OCI-LY3 (cell line): ENCODE results near the gene CCM2L.

Experiments used
- H2AFZ ChIP-seq: fragments of 200-600, 300-600 bp; shearing (Covaris generic); 2 replicates; pipeline ENCODE4 v1.6.0; 2014; ENCODE audit warnings: antibody characterized with exemption, low read depth, low read length
- H3K27ac ChIP-seq: fragments of 200-600, 300-600 bp; sonication (generic); 2 replicates; pipeline ENCODE4 v1.5.1; 2014; ENCODE audit warnings: mild to moderate bottlenecking, low read length, moderate library complexity, mixed read lengths
- H3K27me3 ChIP-seq: fragments of 200-600, 300-600 bp; sonication (generic); 2 replicates; pipeline ENCODE4 v1.6.1; 2014; ENCODE audit warnings: low read depth, low read length, mixed read lengths
- H3K36me3 ChIP-seq: fragments of 200-600, 300-600 bp; sonication (generic); replicated peaks from 2 replicates; pipeline ENCODE3; 2014; ENCODE audit warnings: low read depth, low read length, mixed read lengths
- H3K4me1 ChIP-seq: fragments of 300-600, 200-600 bp; sonication (generic); 2 replicates; pipeline ENCODE4 v1.6.1; 2014; ENCODE audit warnings: low read length, mixed read lengths
- H3K4me2 ChIP-seq: fragments of 200-600, 300-600 bp; sonication (generic); 2 replicates; pipeline ENCODE4 v1.6.1; 2014; ENCODE audit warnings: low read length, mixed read lengths
- H3K4me3 ChIP-seq: fragments of 300-600, 200-600 bp; sonication (generic); 2 replicates; pipeline ENCODE4 v1.5.1; 2014; ENCODE audit warnings: antibody characterized with exemption, mild to moderate bottlenecking, low read length, moderate library complexity
- H3K79me2 ChIP-seq: fragments of 300-600, 200-600 bp; shearing (Covaris generic); 2 replicates; pipeline ENCODE4 v1.6.1; 2014; ENCODE audit warnings: mild to moderate bottlenecking, low read length, mixed read lengths
- H3K9ac ChIP-seq: fragments of 300-600, 200-600 bp; shearing (Covaris generic); 2 replicates; pipeline ENCODE4 v1.6.0; 2014; ENCODE audit warnings: mild to moderate bottlenecking, low read length, moderate library complexity
- H3K9me3 ChIP-seq: fragments of 200-600, 300-600 bp; shearing (Covaris generic); 2 replicates; pipeline ENCODE4 v1.6.1; 2014; ENCODE audit warnings: low read length, mixed read lengths; ENCODE audit not compliant: insufficient read depth
- H4K20me1 ChIP-seq: fragments of 200-600, 300-600 bp; sonication (generic); 2 replicates; pipeline ENCODE4 v1.6.1; 2016; ENCODE audit warnings: low read length, mixed read lengths; ENCODE audit not compliant: insufficient read depth
- EZH2phosphoT487 ChIP-seq: fragments of 200-600 bp; shearing (Covaris generic); IDR thresholded peaks from 2 replicates; pipeline ENCODE4 v1.6.1; 2018; ENCODE audit warnings: antibody characterized with exemption, mixed run types, low read depth
- TF ChIP-seq, protein P1 (sequence below): fragments of 200-600, 300-600 bp; sonication (generic); IDR thresholded peaks from 2 replicates; pipeline ENCODE4 v1.5.1; 2014; ENCODE audit warnings: antibody characterized with exemption, low read length, low read depth

The CCM2L gene

DNA sequence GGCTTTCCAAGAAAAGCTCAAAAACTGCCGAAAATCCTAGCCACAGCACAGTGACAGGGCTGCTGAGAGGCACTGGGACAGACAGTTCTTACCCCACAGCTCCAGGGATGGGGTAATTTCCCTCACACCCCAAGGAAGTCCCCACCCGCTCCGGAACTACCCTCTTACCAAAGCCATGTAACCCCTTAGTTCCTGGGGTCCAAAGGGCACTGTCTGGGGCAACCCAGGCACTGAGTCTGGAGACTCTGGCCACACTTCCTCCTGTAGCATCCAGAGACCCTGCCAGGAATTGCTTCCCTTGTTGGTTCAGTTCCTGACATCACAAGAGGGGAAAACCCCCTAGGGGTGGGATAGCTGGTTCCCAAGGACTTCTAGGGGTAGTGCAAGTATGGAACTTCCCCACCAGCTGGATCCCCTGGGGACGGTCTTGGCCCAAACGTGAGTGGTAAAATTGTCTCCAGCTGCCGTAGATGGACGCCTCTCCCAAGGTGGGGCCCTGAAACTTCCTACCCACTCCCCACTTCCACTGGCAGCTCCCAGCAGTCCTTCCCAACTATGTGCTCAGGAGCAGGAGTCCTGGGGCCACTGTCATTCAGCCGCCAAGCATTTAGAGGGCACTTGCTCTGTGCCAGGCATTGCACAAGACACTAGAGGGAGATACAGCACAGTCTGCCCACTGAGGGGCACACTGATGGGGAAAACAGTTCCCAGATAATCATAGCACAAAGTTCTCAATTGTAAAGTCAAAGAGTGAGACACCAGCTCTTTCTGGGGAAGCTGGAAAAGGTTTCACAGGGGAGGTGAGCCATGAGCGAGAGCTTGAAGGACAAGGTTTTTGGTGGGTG, 24.6 kb downstream of the CCM2L start:
- no peaks in the 10 kb centered on the region for H4K20me1 ChIP-seq
- 0 out of 2 replicates have a peak, but pooled peaks cover 4% of the 10 kb centered on the region for H3K79me2 ChIP-seq
- peaks cover 16% of the 10 kb centered on the region for H3K36me3 ChIP-seq
- 0 out of 2 replicates have a peak overlapping the region, but pooled peaks have one; percentile 6 for H2AFZ ChIP-seq
- H3K27me3 ChIP-seq = no peaks in the 10 kb centered on the region
- no peak for TF ChIP-seq EZH2phosphoT487
- TF ChIP-seq, protein P1, sequence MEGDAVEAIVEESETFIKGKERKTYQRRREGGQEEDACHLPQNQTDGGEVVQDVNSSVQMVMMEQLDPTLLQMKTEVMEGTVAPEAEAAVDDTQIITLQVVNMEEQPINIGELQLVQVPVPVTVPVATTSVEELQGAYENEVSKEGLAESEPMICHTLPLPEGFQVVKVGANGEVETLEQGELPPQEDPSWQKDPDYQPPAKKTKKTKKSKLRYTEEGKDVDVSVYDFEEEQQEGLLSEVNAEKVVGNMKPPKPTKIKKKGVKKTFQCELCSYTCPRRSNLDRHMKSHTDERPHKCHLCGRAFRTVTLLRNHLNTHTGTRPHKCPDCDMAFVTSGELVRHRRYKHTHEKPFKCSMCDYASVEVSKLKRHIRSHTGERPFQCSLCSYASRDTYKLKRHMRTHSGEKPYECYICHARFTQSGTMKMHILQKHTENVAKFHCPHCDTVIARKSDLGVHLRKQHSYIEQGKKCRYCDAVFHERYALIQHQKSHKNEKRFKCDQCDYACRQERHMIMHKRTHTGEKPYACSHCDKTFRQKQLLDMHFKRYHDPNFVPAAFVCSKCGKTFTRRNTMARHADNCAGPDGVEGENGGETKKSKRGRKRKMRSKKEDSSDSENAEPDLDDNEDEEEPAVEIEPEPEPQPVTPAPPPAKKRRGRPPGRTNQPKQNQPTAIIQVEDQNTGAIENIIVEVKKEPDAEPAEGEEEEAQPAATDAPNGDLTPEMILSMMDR = peak; percentile 99
- H3K4me2 ChIP-seq = peak overlapping the region; percentile 84
- H3K4me3 ChIP-seq = peak overlapping the region; percentile 58
- peak overlapping the region; percentile 94 for H3K27ac ChIP-seq
- peaks cover 16% of the 10 kb centered on the region; the same call in 1 of the 2 replicates for H3K9me3 ChIP-seq
- H3K9ac ChIP-seq = peak overlapping the region; percentile 86
- H3K4me1 ChIP-seq = peaks cover 83% of the 10 kb centered on the region

DNA sequence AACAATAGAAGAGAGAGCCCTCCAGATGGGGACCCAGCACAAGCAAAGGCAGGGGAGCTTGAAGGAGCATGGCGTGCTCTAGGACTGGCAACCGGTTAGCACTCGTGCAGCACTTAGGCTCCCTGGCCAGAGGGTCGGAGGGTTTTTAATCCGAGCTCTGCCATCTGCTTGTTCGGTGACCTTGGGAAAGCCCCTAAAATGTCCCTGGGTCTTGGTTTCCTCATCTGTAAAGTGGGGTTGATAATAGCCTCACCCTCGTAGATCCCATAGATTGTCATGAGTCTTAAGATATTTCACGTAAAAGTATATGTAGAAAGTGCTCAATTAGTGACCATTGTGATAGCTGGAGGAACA, 25.2 kb downstream of the CCM2L start:
- TF ChIP-seq, protein P1 = 0 out of 2 replicates have a peak, but pooled peaks have one; percentile 15
- TF ChIP-seq EZH2phosphoT487 = no peak
- peak overlapping the region; percentile 84 for H3K4me2 ChIP-seq
- 0 out of 2 replicates have a peak, but pooled peaks cover 4% of the 10 kb centered on the region for H3K79me2 ChIP-seq
- H3K4me1 ChIP-seq = peaks cover 88% of the 10 kb centered on the region
- peak overlapping the region; percentile 58 for H3K4me3 ChIP-seq
- peaks cover 16% of the 10 kb centered on the region for H3K36me3 ChIP-seq
- peak overlapping the region; percentile 86 for H3K9ac ChIP-seq
- H3K27me3 ChIP-seq = no peaks in the 10 kb centered on the region
- H4K20me1 ChIP-seq = no peaks in the 10 kb centered on the region
- 0 out of 2 replicates have a peak overlapping the region, but pooled peaks have one; percentile 6 for H2AFZ ChIP-seq
- H3K27ac ChIP-seq = peak overlapping the region; percentile 94
- H3K9me3 ChIP-seq = peaks cover 16% of the 10 kb centered on the region; the same call in 1 of the 2 replicates

GRCh38 chr20:32036252-32036651, 26.0 kb downstream of the CCM2L start:
- TF ChIP-seq, protein P1 = no peak
- TF ChIP-seq EZH2phosphoT487 = no peak
- Histone ChIP-seq H3K4me2 (peak overlapping the region; percentile 84), H3K4me3 (peak overlapping the region; percentile 34), H3K4me1 (peaks cover 95% of the 10 kb centered on the region), H3K79me2 (peaks cover 6% of the 10 kb centered on the region), H3K36me3 (peaks cover 16% of the 10 kb centered on the region), H3K9ac (peak overlapping the region; percentile 86), H3K9me3 (peaks cover 16% of the 10 kb centered on the region; the same call in 1 of the 2 replicates), H4K20me1 (no peaks in the 10 kb centered on the region), H3K27ac (peak overlapping the region; percentile 94), H3K27me3 (no peaks in the 10 kb centered on the region), H2AFZ (no peak overlapping the region)
